GM12878 (cell line): ENCODE data around the gene SOX6. TPM values are rescaled to one million over a fixed set of nuclear protein-coding genes. Genes with fewer than 3 reads are reported as not detected.

Experiments used
- ATAC-seq: fragments of 200-7000 bp; cut with Tn5 transposase; 3 replicates; pipeline ENCODE4 v1.9.1; 2020; ENCODE audit warnings: mild to moderate bottlenecking, moderate library complexity
- BruUV-seq: library from RNA; stranded (reverse); fragments of 400-500 nt; replicated peaks from 2 replicates; lab custom pipeline; 2021; lab: Mats Ljungman, UMichigan
- CTCF ChIA-PET: fragments of 300-600 bp; sonication (Branson Sonifier 250); formaldehyde crosslinking; extraction: SDS; loops from one replicate; lab custom pipeline; 2021; ENCODE audit warnings: inconsistent platforms; lab: Yijun Ruan, JAX
- POLR2A ChIA-PET: fragments of 350-600 bp; formaldehyde crosslinking; extraction: SDS; loops from one replicate; lab custom pipeline; 2021; ENCODE audit warnings: inconsistent platforms; lab: Charles Lee
- RAD21 ChIA-PET: fragments of 300-600 bp; sonication (Branson Sonifier 250); formaldehyde crosslinking; loops from one replicate; lab custom pipeline; 2023; ENCODE audit warnings: antibody characterized with exemption; ENCODE audit not compliant: unreplicated experiment; lab: Charles Lee
- SMC1A ChIA-PET: fragments of 300-600 bp; sonication (Branson Sonifier 250); formaldehyde crosslinking; loops from one replicate; lab custom pipeline; 2023; ENCODE audit not compliant: unreplicated experiment, uncharacterized antibody; lab: Charles Lee
- DNase-seq: peaks from one replicate; pipeline ENCODE4 v3.0.0-alpha.2; 2011; ENCODE audit warnings: low read depth, low spot score
- FAIRE-seq: peaks from 3 replicates; lab custom pipeline; 2011; peaks lifted over from hg19 to GRCh38; lab: Jason Lieb, UNC
- H2AFZ ChIP-seq: 2 replicates; pipeline ENCODE4 v1.6.0; 2011; ENCODE audit warnings: low read depth, low read length, control low read depth; ENCODE audit not compliant: control insufficient read depth
- H3K27ac ChIP-seq: 2 replicates; pipeline ENCODE4 v1.5.1; 2011; ENCODE audit warnings: control low read depth; ENCODE audit not compliant: control insufficient read depth, insufficient read depth
- H3K27me3 ChIP-seq, 2 experiments: replicated peaks in 1 of 2; 2 replicates each; pipeline versions ENCODE4 v1.6.0 to v1.6.1; 2011; ENCODE audit warnings: low read length in 1 of 2; ENCODE audit not compliant: control insufficient read depth in 2 of 2, insufficient read depth in 2 of 2
- H3K36me3 ChIP-seq, 2 experiments: 2 replicates each; pipeline ENCODE4 v1.5.1; 2011; ENCODE audit warnings: low read length in 1 of 2; ENCODE audit not compliant: control insufficient read depth in 2 of 2, insufficient read depth in 2 of 2
- H3K4me1 ChIP-seq: 2 replicates; pipeline ENCODE4 v1.6.1; 2011; ENCODE audit warnings: mild to moderate bottlenecking, low read length, moderate library complexity, mixed read lengths; ENCODE audit not compliant: control insufficient read depth, insufficient read depth
- H3K4me2 ChIP-seq: 2 replicates; pipeline ENCODE4 v1.6.0; 2011; ENCODE audit warnings: control low read depth; ENCODE audit not compliant: control insufficient read depth, insufficient read depth
- H3K4me3 ChIP-seq: fragments of 200-600 bp; sonication (generic); 2 replicates; pipeline ENCODE4 v1.5.1; 2016
- H3K79me2 ChIP-seq: 2 replicates; pipeline ENCODE4 v1.6.0; 2011; ENCODE audit warnings: low read length; ENCODE audit not compliant: control insufficient read depth, insufficient read depth
- H3K9ac ChIP-seq: 2 replicates; pipeline ENCODE4 v1.8.0; 2011; ENCODE audit warnings: low read length, control low read depth, mixed read lengths; ENCODE audit not compliant: control insufficient read depth, insufficient read depth
- H3K9me3 ChIP-seq: replicated peaks from 3 replicates; pipeline ENCODE4 v1.5.1; 2011; ENCODE audit warnings: mild to moderate bottlenecking, low read length; ENCODE audit not compliant: control insufficient read depth, insufficient read depth
- H4K20me1 ChIP-seq: 2 replicates; pipeline ENCODE4 v1.6.0; 2011; ENCODE audit not compliant: control insufficient read depth, insufficient read depth
- BRCA1 ChIP-seq: IDR thresholded peaks from 2 replicates; pipeline ENCODE4 v1.6.1; 2011; ENCODE audit warnings: low read depth, low read length, improper control_type of control experiment
- EED ChIP-seq: sonication (generic); IDR thresholded peaks from 2 replicates; pipeline ENCODE4 v1.6.1; 2016; ENCODE audit warnings: antibody characterized with exemption, low read depth
- HDAC6 ChIP-seq: fragments of 200-600 bp; sonication (generic); IDR thresholded peaks from one replicate; pipeline ENCODE4 v1.8.0; 2017; ENCODE audit warnings: antibody characterized with exemption; ENCODE audit not compliant: unreplicated experiment
- PAX5 ChIP-seq: IDR thresholded peaks from 2 replicates; pipeline ENCODE4 v1.6.1; 2011; ENCODE audit warnings: low read depth, low read length, borderline replicate concordance
- RAD51 ChIP-seq: fragments of 450-650 bp; IDR thresholded peaks from 2 replicates; pipeline ENCODE4 v1.6.1; 2016; ENCODE audit warnings: moderate library complexity, mild to moderate bottlenecking, inconsistent platforms
- ZBED1 ChIP-seq: IDR thresholded peaks from 2 replicates; pipeline ENCODE4 v1.6.1; 2016; ENCODE audit warnings: borderline replicate concordance
- WGBS: methylation state at CpG from one replicate; pipeline ENCODE4 v1.1.6; 2016; ENCODE audit warnings: low lambda C conversion rate; ENCODE audit not compliant: insufficient replicate concordance, insufficient coverage; ENCODE audit errors: missing lambda C conversion rate; 5-methylcytosine and 5-hydroxymethylcytosine counted together
- in situ Hi-C: fragments of 300-500 bp; cut with MboI; formaldehyde crosslinking; loops from 9 replicates; pipeline ENCODE4 v1.14.3; 2018; ENCODE audit warnings: mixed read lengths
- intact Hi-C: fragments of 100-400 bp; cut with micrococcal nuclease; formaldehyde crosslinking; loops from one replicate; pipeline ENCODE4 v1.14.2; 2022; ENCODE audit not compliant: unreplicated experiment
- polyA plus RNA-seq, 11 experiments: library from polyadenylated mRNA; depleted of rRNA in 4 of 11; unstranded in 6 of 11; stranded (reverse) in 5 of 11; fragments of >200 nt; fragmentation: Nextera tagmentation in 4 of 11; fragmentation: Illumina TruSeq in 1 of 11; extraction: Ambion mirVana in 4 of 11; extraction: Trizol in 1 of 11; gene quantifications; 1 replicate in 1 of 11; 2 replicates in 10 of 11; pipeline versions ENCODE4 v1.2.1 to v1.2.3, GENCODE V29; 2011 to 2016; ENCODE audit warnings: inconsistent platforms in 2 of 11, missing spikeins in 2 of 11, low read depth in 1 of 11
- total RNA-seq, 4 experiments: library from RNA; depleted of rRNA in 3 of 4; stranded (reverse); fragments of >200 nt in 3 of 4; fragmentation: Illumina TruSeq in 1 of 4; extraction: Trizol in 1 of 4; gene quantifications; 2 replicates each; pipeline versions ENCODE4 v1.2.1 to v1.2.3, GENCODE V29; 2013 to 2021
- TF ChIP-seq, protein P1 (sequence below): fragments of 450-650 bp; IDR thresholded peaks from 2 replicates; pipeline ENCODE4 v1.6.1; 2017; ENCODE audit warnings: antibody characterized with exemption, mild to moderate bottlenecking, moderate library complexity

The SOX6 gene
- total and polyA plus RNA-seq, 10 of the 15 experiments (the other 5 are each of a cell fraction or from before 2014, with no cell fraction given): 0.03 to 0.71 (median 0.29) TPM; not detected in 4

DNA sequence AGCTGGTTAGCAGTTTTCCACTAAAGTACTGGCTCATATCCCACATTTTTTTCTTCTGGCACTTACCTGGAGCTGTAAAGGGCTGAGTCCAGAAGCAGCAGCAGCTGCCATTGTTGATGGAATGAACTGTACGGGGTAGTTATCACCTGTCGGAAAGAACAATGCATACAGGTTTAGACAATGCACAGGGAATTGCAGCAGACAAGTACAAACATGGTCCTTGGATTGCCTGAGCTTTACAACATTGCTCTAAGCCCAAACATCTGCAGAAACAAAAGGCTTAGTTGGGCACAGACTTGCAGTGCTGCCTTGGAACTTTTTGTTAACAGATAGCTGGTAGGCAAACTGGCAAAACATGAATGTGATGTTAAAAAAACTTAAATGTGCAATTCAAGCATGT lies 258.8 kb downstream of the SOX6 start (continued):
- no peak for TF ChIP-seq PAX5
- TF ChIP-seq EED: no peak
- no peak for TF ChIP-seq RAD51
- TF ChIP-seq ZBED1: no peak

DNA sequence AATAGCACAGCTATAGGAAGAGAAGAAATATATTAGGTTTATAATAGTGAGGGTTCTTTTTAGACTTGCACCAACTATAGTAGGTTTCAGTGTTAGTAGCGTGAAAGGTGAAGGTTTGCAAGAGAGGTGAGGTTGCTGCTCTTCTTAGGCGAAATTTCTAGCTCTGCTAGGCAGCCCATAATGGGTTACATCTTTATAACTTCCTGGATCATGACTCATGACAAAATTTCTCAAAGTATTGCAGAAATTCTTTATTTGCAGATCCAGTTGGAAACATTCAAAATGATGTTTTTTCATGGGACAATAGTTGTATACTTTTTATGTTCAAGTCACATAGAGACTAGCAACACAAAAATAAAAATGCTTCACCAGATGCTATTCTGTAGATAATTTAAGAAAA lies 260.0 kb downstream of the SOX6 start:
- H3K79me2 ChIP-seq: no peaks in the 10 kb centered on the region

GRCh38 chr11:16095756-16096155 lies 260.6 kb downstream of the SOX6 start:
- in situ Hi-C loops (no loop called here), intact Hi-C loops (no loop called here)
- no peak overlapping the region for H2AFZ ChIP-seq
- no peak for FAIRE-seq
- H3K27ac ChIP-seq: no peak overlapping the region
- no peaks in the 10 kb centered on the region for H3K79me2 ChIP-seq
- TF ChIP-seq, protein P1, sequence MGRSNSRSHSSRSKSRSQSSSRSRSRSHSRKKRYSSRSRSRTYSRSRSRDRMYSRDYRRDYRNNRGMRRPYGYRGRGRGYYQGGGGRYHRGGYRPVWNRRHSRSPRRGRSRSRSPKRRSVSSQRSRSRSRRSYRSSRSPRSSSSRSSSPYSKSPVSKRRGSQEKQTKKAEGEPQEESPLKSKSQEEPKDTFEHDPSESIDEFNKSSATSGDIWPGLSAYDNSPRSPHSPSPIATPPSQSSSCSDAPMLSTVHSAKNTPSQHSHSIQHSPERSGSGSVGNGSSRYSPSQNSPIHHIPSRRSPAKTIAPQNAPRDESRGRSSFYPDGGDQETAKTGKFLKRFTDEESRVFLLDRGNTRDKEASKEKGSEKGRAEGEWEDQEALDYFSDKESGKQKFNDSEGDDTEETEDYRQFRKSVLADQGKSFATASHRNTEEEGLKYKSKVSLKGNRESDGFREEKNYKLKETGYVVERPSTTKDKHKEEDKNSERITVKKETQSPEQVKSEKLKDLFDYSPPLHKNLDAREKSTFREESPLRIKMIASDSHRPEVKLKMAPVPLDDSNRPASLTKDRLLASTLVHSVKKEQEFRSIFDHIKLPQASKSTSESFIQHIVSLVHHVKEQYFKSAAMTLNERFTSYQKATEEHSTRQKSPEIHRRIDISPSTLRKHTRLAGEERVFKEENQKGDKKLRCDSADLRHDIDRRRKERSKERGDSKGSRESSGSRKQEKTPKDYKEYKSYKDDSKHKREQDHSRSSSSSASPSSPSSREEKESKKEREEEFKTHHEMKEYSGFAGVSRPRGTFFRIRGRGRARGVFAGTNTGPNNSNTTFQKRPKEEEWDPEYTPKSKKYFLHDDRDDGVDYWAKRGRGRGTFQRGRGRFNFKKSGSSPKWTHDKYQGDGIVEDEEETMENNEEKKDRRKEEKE: no peak
- TF ChIP-seq BRCA1: no peak
- no peak overlapping the region for H3K4me2 ChIP-seq
- no peak for DNase-seq
- ChIA-PET POLR2A (no interaction called here), SMC1A (no interaction called here), RAD21 (no interaction called here), CTCF (no interaction called here)
- no peaks in the 10 kb centered on the region for H3K36me3 ChIP-seq
- no peaks in the 10 kb centered on the region for H4K20me1 ChIP-seq
- BruUV-seq: no TSS peak
- H3K4me1 ChIP-seq: no peaks in the 10 kb centered on the region
- no peak for ATAC-seq
- H3K9me3 ChIP-seq: no peaks in the 10 kb centered on the region
- 6% methylated on average over 1 of the region's 1 CpG for WGBS
- no peak overlapping the region for H3K4me3 ChIP-seq
- no peak overlapping the region for H3K9ac ChIP-seq
- H3K27me3 ChIP-seq: no peaks in the 10 kb centered on the region

More for the DNA sequence above, 260.0 kb downstream of the SOX6 start:
- Histone ChIP-seq H3K4me3 (no peak overlapping the region), H3K4me1 (no peaks in the 10 kb centered on the region), H3K9me3 (no peaks in the 10 kb centered on the region), H3K27ac (no peak overlapping the region), H3K36me3 (no peaks in the 10 kb centered on the region), H3K27me3 (no peaks in the 10 kb centered on the region), H2AFZ (no peak overlapping the region), H3K4me2 (no peak overlapping the region), H4K20me1 (no peaks in the 10 kb centered on the region), H3K9ac (no peak overlapping the region)
- SMC1A ChIA-PET: interaction anchor here (1.1 kb wide), 1 partner anchor 243 kb away, joined by 3 read pairs; no protein-coding TSS in a partner anchor
- intact Hi-C loops (no loop called here), in situ Hi-C loops (no loop called here)
- 0% methylated on average over 2 of the region's 2 CpGs for WGBS
- POLR2A ChIA-PET: no interaction called here
- no peak for DNase-seq
- no peak for FAIRE-seq
- BruUV-seq: no TSS peak
- ATAC-seq: no peak
- CTCF ChIA-PET: no interaction called here
- TF ChIP-seq HDAC6: no peak
- RAD21 ChIA-PET: no interaction called here
